Measurements from ENCODE around the gene CHADL. TPM values are rescaled to one million over a fixed set of nuclear protein-coding genes. Genes with fewer than 3 reads are reported as not detected.

Gene CHADL
- total RNA-seq, 4 donors from 2014 or later: 4.6 to 7.5 (median 6.2) TPM

- TF ChIP-seq POLR2A (IDR thresholded peaks at IDR 0.05): no peak
- TF ChIP-seq CTCF (IDR thresholded peaks at IDR 0.05): no peak
- Histone ChIP-seq H3K4me1 (peaks cover 0 to 2% of the 10 kb centered on the region in 2 donors), H3K4me3 (replicated peaks in 1 of 3) (no peak overlapping the region), H3K36me3 (peaks cover 11 to 18% of the 10 kb centered on the region in 2 donors), H3K9me3 (no peaks in the 10 kb centered on the region), H3K27me3 (no peaks in the 10 kb centered on the region), H3K27ac (no peak overlapping the region)
- WGBS, 2 donors: 85 to 92% methylated on average over 7 of the region's 7 CpGs
- intact Hi-C loops (cut with DNase I): loop anchor here (10.0 kb wide), 1 partner anchor 307 kb away; no protein-coding TSS in a partner anchor
- no peak for DNase-seq
These were observed 9.4 kb downstream of the CHADL start for GRCh38 chr22:41231369-41231768.

DNA sequence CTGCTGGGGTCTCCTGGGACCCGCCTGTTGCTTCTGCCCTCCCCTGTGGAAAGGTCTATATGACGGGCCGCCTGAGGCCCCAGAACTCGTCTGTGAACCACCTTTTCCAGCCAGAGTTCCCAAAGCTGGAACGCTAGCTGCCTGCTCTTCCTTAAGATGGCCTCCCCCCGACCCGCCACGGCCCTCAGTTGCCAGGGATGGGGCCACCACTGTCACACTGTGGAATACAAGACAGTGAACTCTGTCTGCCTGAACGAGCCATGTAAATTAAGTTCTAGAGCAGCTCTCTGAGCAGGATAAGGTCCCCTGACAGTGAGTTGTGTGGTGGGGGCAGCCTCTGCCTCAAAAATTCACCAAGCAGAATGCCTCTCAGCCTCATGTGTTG lies 10.3 kb downstream of the CHADL start:
- intact Hi-C loops (cut with DNase I): loop anchor here (10.0 kb wide), 1 partner anchor 306 kb away; no protein-coding TSS in a partner anchor
- H3K4me1 ChIP-seq: no peaks in the 10 kb centered on the region
- no peaks in the 10 kb centered on the region for H3K27me3 ChIP-seq
- no peak for DNase-seq
- no peak for TF ChIP-seq POLR2A (IDR thresholded peaks at IDR 0.05)
- no peak for TF ChIP-seq CTCF (IDR thresholded peaks at IDR 0.05)
- peak overlapping the region in 1 of 3 donors; percentile 7 for H3K27ac ChIP-seq
- no peaks in the 10 kb centered on the region for H3K9me3 ChIP-seq
- H3K4me3 ChIP-seq (replicated peaks in 1 of 3): no peak overlapping the region
- 85 to 88% methylated on average over 4 to 9 of the region's 9 CpGs for WGBS, 2 donors
- peaks cover 19 to 28% of the 10 kb centered on the region in 2 donors for H3K36me3 ChIP-seq

- no peak for DNase-seq
- Histone ChIP-seq H3K27ac (peak overlapping the region in 1 of 3 donors; percentile 7), H3K9me3 (no peaks in the 10 kb centered on the region), H3K4me3 (replicated peaks in 1 of 3) (no peak overlapping the region), H3K27me3 (no peaks in the 10 kb centered on the region), H3K4me1 (no peaks in the 10 kb centered on the region), H3K36me3 (peaks cover 24 to 33% of the 10 kb centered on the region in 2 donors)
- intact Hi-C loops (cut with DNase I): loop anchor here (10.0 kb wide), 1 partner anchor 305 kb away; no protein-coding TSS in a partner anchor
- no peak for TF ChIP-seq POLR2A (IDR thresholded peaks at IDR 0.05)
- no peak for TF ChIP-seq CTCF (IDR thresholded peaks at IDR 0.05)
- WGBS, 2 donors: 83 to 88% methylated on average over 10 to 13 of the region's 17 CpGs
These were observed 10.9 kb downstream of the CHADL start for GRCh38 chr22:41229730-41230400.

- 93% methylated on average over 5 to 6 of the region's 6 CpGs for WGBS, 2 donors
- Histone ChIP-seq H3K4me1 (no peaks in the 10 kb centered on the region), H3K9me3 (no peaks in the 10 kb centered on the region), H3K27me3 (no peaks in the 10 kb centered on the region), H3K4me3 (replicated peaks in 1 of 3) (no peak overlapping the region), H3K36me3 (peaks cover 29 to 35% of the 10 kb centered on the region in 2 donors), H3K27ac (no peak overlapping the region)
- DNase-seq: no peak
- intact Hi-C loops (cut with DNase I): no loop called here
- TF ChIP-seq CTCF (IDR thresholded peaks at IDR 0.05): no peak
- no peak for TF ChIP-seq POLR2A (IDR thresholded peaks at IDR 0.05)
These were observed 11.5 kb downstream of the CHADL start for GRCh38 chr22:41229215-41229614.

Measured in thyroid gland (tissue), 4 donors.